Measurements from ENCODE around the gene AGR2. TPM values are rescaled to one million over a fixed set of nuclear protein-coding genes. Genes with fewer than 3 reads are reported as not detected.

The AGR2 gene
- total and polyA plus RNA-seq, 7 donors = 0.07 to 0.20 (median 0.17) TPM; not detected in 4

DNA sequence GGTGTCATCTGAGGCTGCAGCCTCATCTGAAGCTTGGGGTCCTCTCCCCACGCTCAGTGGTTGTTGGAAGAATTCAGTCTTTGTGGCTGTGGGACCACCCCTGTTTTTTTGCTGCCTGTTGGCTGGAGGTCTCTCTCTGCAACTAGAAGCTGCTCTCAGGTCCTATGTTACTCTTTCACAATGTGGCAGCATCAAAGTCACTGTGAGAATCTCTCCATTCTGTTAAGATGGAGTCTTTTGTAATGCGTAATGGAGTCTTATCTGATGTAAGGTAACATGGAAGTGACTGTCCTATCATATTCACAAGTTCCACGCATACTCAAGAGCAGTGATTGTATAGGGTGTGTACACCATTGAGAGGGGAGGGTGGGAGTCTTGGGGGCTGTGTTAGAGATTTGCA lies 26.3 kb downstream of the AGR2 start:
- 94 to 98% (median 94%) methylated on average over 3 of the region's 3 CpGs for WGBS, 3 donors
- ATAC-seq (no peak), DNase-seq (no peak)
- no peak for TF ChIP-seq CTCF (IDR thresholded peaks at IDR 0.05)
- Histone ChIP-seq H3K9me3 (no peaks in the 10 kb centered on the region), H3K27ac (no peak overlapping the region), H3K4me3 (no peak overlapping the region), H3K27me3 (ENCODE audit: insufficient read depth in 3 of 3, low read length in 2 of 3) (no peaks in the 10 kb centered on the region), H3K36me3 (ENCODE audit: insufficient read depth in 1 of 2, low read depth in 1 of 2) (no peaks in the 10 kb centered on the region), H3K4me1 (no peaks in the 10 kb centered on the region)
- intact Hi-C loops (cut with DNase I) = no loop called here

- H3K36me3 ChIP-seq (ENCODE audit: insufficient read depth in 1 of 2, low read depth in 1 of 2) = no peaks in the 10 kb centered on the region
- H3K27ac ChIP-seq = no peak overlapping the region
- no peak for DNase-seq
- 78 to 83% (median 79%) methylated on average over 7 of the region's 7 CpGs for WGBS, 3 donors
- no peaks in the 10 kb centered on the region for H3K9me3 ChIP-seq
- no peaks in the 10 kb centered on the region for H3K27me3 ChIP-seq (ENCODE audit: insufficient read depth in 3 of 3, low read length in 2 of 3)
- no peaks in the 10 kb centered on the region for H3K4me1 ChIP-seq
- no peak overlapping the region for H3K4me3 ChIP-seq
- intact Hi-C loops (cut with DNase I) = no loop called here
- ATAC-seq = no peak
- TF ChIP-seq CTCF (IDR thresholded peaks at IDR 0.05) = no peak
These were observed 28.7 kb downstream of the AGR2 start for GRCh38 chr7:16776053-16776452.

GRCh38 chr7:16774986-16775385 lies 29.8 kb downstream of the AGR2 start:
- DNase-seq (no peak), ATAC-seq (no peak)
- Histone ChIP-seq H3K4me1 (no peaks in the 10 kb centered on the region), H3K9me3 (no peaks in the 10 kb centered on the region), H3K27ac (no peak overlapping the region), H3K27me3 (ENCODE audit: insufficient read depth in 3 of 3, low read length in 2 of 3) (no peaks in the 10 kb centered on the region), H3K4me3 (no peak overlapping the region), H3K36me3 (ENCODE audit: insufficient read depth in 1 of 2, low read depth in 1 of 2) (no peaks in the 10 kb centered on the region)
- TF ChIP-seq CTCF (IDR thresholded peaks at IDR 0.05) = no peak
- intact Hi-C loops (cut with DNase I) = no loop called here

GRCh38 chr7:16774294-16774693 lies 30.5 kb downstream of the AGR2 start:
- no peaks in the 10 kb centered on the region for H3K36me3 ChIP-seq (ENCODE audit: insufficient read depth in 1 of 2, low read depth in 1 of 2)
- H3K27ac ChIP-seq = no peak overlapping the region
- TF ChIP-seq CTCF (IDR thresholded peaks at IDR 0.05) = no peak
- no peaks in the 10 kb centered on the region for H3K4me1 ChIP-seq
- H3K27me3 ChIP-seq (ENCODE audit: insufficient read depth in 3 of 3, low read length in 2 of 3) = no peaks in the 10 kb centered on the region
- no peaks in the 10 kb centered on the region for H3K9me3 ChIP-seq
- 82 to 85% (median 85%) methylated on average over 4 of the region's 4 CpGs for WGBS, 3 donors
- DNase-seq (no peak), ATAC-seq (no peak)
- no peak overlapping the region for H3K4me3 ChIP-seq
- intact Hi-C loops (cut with DNase I) = no loop called here

GRCh38 chr7:16773884-16774283 lies 30.9 kb downstream of the AGR2 start:
- ATAC-seq = no peak
- no peak for DNase-seq
- intact Hi-C loops (cut with DNase I) = no loop called here
- Histone ChIP-seq H3K36me3 (ENCODE audit: insufficient read depth in 1 of 2, low read depth in 1 of 2) (no peaks in the 10 kb centered on the region), H3K4me1 (no peaks in the 10 kb centered on the region), H3K9me3 (no peaks in the 10 kb centered on the region), H3K27me3 (ENCODE audit: insufficient read depth in 3 of 3, low read length in 2 of 3) (no peaks in the 10 kb centered on the region), H3K4me3 (no peak overlapping the region), H3K27ac (no peak overlapping the region)
- no peak for TF ChIP-seq CTCF (IDR thresholded peaks at IDR 0.05)
- WGBS, 3 donors = 91 to 95% (median 95%) methylated on average over 2 of the region's 2 CpGs
